ENCODE data around the gene RFNG. TPM values are rescaled to one million over a fixed set of nuclear protein-coding genes. Genes with fewer than 3 reads are reported as not detected.

RFNG gene
- total RNA-seq, 1 donor = 46.3 TPM

DNA sequence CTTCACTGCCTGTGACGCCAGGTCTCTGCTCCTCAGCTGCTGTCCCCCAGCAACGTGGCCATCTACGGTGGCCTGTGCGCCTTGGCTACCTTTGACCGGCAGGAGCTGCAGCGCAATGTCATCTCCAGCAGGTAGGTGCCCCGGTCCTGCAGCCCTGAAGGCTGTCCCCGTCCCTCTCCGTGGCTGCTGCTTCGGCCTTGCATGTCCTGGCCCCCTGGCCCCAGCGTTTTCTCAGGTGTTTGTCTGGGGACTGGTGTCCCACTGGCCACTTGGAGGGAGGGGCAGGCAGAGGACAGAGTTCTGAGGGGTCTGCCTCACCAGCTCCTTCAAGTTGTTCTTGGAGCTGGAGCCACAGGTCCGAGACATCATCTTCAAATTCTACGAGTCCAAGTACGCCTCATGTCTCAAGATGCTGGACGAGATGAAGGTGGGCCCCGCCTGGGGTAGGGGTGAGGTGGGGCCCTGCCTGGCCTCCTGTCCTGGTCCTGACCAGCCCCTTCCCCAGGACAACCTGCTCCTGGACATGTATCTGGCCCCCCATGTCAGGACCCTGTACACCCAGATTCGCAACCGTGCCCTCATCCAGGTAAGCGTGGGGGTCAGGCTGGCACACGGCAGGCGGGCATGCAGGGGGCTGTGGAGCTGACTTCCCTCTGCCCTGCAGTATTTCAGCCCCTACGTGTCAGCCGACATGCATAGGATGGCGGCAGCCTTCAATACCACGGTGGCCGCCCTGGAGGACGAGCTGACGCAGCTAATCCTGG lies 4.5 kb upstream of the RFNG start:
- H3K36me3 ChIP-seq (ENCODE audit: insufficient read depth, low read length) = peaks cover 33% of the 10 kb centered on the region
- peak; percentile 90 for DNase-seq (ENCODE audit: insufficient read length, low spot score, missing footprints)
- no peaks in the 10 kb centered on the region for H3K9me3 ChIP-seq (ENCODE audit: low read depth, low read length)
- H3K4me1 ChIP-seq (ENCODE audit: insufficient read depth, low read length) = peaks cover 12% of the 10 kb centered on the region
- H2AFZ ChIP-seq (ENCODE audit: low read length) = no peak overlapping the region
- H4K20me1 ChIP-seq (ENCODE audit: insufficient read depth, low read length) = peaks cover 5% of the 10 kb centered on the region
- H3K79me2 ChIP-seq (ENCODE audit: insufficient read depth, low read length) = peaks cover 30% of the 10 kb centered on the region
- no peaks in the 10 kb centered on the region for H3K27me3 ChIP-seq (ENCODE audit: insufficient read depth, low read length)
- H3K4me2 ChIP-seq (ENCODE audit: insufficient read depth, low read length) = no peak overlapping the region
- TF ChIP-seq, protein P1, sequence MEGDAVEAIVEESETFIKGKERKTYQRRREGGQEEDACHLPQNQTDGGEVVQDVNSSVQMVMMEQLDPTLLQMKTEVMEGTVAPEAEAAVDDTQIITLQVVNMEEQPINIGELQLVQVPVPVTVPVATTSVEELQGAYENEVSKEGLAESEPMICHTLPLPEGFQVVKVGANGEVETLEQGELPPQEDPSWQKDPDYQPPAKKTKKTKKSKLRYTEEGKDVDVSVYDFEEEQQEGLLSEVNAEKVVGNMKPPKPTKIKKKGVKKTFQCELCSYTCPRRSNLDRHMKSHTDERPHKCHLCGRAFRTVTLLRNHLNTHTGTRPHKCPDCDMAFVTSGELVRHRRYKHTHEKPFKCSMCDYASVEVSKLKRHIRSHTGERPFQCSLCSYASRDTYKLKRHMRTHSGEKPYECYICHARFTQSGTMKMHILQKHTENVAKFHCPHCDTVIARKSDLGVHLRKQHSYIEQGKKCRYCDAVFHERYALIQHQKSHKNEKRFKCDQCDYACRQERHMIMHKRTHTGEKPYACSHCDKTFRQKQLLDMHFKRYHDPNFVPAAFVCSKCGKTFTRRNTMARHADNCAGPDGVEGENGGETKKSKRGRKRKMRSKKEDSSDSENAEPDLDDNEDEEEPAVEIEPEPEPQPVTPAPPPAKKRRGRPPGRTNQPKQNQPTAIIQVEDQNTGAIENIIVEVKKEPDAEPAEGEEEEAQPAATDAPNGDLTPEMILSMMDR (IDR thresholded peaks at IDR 0.05; ENCODE audit: extremely low read depth, low read depth, low read length) = no peak
- no peak overlapping the region for H3K4me3 ChIP-seq (ENCODE audit: insufficient read depth, low read length)
- H3K27ac ChIP-seq (ENCODE audit: low read depth, low read length) = no peak overlapping the region

DNA sequence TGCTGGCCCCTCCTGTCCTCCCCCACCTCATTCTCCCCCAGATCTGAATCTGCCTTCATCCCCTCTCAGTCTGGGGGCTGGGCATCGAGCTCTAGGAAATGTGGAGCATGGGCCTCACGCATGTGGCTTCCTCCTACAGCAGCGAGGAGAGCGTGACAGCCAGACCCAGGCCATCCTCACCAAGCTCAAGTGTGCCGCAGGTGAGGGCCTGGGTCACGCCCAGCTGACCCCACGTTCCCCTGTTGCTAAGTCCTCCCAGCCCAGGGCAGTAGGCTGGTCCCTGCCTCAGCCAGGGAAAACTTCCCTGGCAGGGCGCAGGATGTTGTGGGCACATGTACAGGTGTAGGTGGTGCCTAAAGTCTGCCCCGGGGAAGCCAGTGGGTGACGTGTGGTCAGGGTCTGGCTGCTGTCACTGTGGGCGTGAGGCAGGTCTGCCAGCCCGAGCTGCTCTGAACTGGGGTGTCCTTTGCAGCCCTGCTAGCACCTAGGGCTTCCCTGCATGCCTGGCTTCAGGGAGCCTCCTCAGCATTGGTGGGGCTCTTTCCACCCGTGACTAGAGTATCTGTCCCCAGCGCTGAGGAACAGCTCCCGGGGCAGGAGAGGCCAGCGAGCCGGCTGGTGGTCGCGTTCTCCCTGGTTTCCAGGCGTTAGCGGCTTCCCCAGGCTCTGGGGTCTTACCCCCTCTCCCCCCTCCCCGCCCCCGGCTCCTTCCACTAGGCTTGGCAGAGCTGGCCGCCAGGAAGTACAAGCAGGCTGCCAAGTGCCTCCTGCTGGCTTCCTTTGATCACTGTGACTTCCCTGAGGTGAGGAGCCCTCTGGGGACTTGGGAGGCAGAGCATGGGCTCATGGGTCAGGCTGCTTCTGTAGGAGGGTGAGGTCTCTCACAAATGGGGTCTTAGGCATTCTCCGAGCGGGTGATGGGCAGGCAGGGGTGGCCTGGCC lies 3.7 kb upstream of the RFNG start:
- Histone ChIP-seq H3K36me3 (ENCODE audit: insufficient read depth, low read length) (peaks cover 29% of the 10 kb centered on the region), H3K4me2 (ENCODE audit: insufficient read depth, low read length) (no peak overlapping the region), H3K27me3 (ENCODE audit: insufficient read depth, low read length) (no peaks in the 10 kb centered on the region), H3K4me1 (ENCODE audit: insufficient read depth, low read length) (peaks cover 12% of the 10 kb centered on the region), H4K20me1 (ENCODE audit: insufficient read depth, low read length) (peaks cover 4% of the 10 kb centered on the region), H3K9me3 (ENCODE audit: low read depth, low read length) (no peaks in the 10 kb centered on the region), H2AFZ (ENCODE audit: low read length) (no peak overlapping the region), H3K27ac (ENCODE audit: low read depth, low read length) (no peak overlapping the region), H3K4me3 (ENCODE audit: insufficient read depth, low read length) (no peak overlapping the region), H3K79me2 (ENCODE audit: insufficient read depth, low read length) (peaks cover 39% of the 10 kb centered on the region)
- TF ChIP-seq, protein P1 (IDR thresholded peaks at IDR 0.05; ENCODE audit: extremely low read depth, low read depth, low read length) = no peak
- DNase-seq (ENCODE audit: insufficient read length, low spot score, missing footprints) = peak; percentile 77

DNA sequence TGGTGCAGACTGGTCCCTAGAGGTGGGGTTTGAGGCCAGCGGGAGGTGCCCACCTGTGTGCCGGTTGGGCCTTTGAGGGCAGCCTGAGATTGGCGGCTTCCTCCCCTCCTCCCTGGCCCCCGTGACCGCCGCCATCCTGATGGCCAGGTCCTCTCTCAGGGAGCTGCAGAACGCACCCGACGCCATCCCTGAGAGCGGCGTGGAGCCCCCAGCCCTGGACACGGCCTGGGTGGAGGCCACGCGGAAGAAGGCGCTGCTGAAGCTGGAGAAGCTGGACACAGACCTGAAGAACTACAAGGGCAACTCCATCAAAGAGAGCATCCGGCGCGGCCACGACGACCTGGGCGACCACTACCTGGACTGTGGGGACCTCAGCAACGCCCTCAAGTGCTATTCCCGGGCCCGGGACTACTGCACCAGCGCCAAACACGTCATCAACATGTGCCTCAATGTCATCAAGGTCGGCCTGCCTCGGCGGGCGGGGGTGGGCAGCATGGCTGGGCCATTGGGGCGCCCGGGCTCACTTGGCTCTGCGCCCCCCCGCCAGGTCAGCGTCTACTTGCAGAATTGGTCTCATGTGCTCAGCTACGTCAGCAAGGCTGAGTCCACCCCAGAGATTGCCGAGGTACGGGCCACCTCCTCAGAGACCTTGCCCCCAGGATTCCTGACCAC lies 2.9 kb upstream of the RFNG start:
- Histone ChIP-seq H3K27ac (ENCODE audit: low read depth, low read length) (no peak overlapping the region), H3K4me3 (ENCODE audit: insufficient read depth, low read length) (no peak overlapping the region), H2AFZ (ENCODE audit: low read length) (no peak overlapping the region), H4K20me1 (ENCODE audit: insufficient read depth, low read length) (peaks cover 4% of the 10 kb centered on the region), H3K36me3 (ENCODE audit: insufficient read depth, low read length) (peaks cover 32% of the 10 kb centered on the region), H3K9me3 (ENCODE audit: low read depth, low read length) (no peaks in the 10 kb centered on the region), H3K4me1 (ENCODE audit: insufficient read depth, low read length) (peaks cover 12% of the 10 kb centered on the region), H3K79me2 (ENCODE audit: insufficient read depth, low read length) (peaks cover 44% of the 10 kb centered on the region), H3K4me2 (ENCODE audit: insufficient read depth, low read length) (no peak overlapping the region), H3K27me3 (ENCODE audit: insufficient read depth, low read length) (no peaks in the 10 kb centered on the region)
- DNase-seq (ENCODE audit: insufficient read length, low spot score, missing footprints) = peak; percentile 78
- TF ChIP-seq, protein P1 (IDR thresholded peaks at IDR 0.05; ENCODE audit: extremely low read depth, low read depth, low read length) = no peak
